HG03139 (cell line): ENCODE data around the gene PTMA.

Source experiments
- ATAC-seq: cut with Tn5 transposase; IDR thresholded peaks from one replicate; pipeline ENCODE4 v1.9.1; 2021; ENCODE audit not compliant: unreplicated experiment

Gene PTMA

GRCh38 chr2:231674587-231675338 lies 33.6 kb upstream of the PTMA start:
- ATAC-seq = no peak

GRCh38 chr2:231676243-231676642 lies 32.1 kb upstream of the PTMA start:
- ATAC-seq = no peak

GRCh38 chr2:231677632-231678104 lies 30.7 kb upstream of the PTMA start:
- ATAC-seq = no peak

GRCh38 chr2:231679908-231680284 lies 28.4 kb upstream of the PTMA start:
- no peak for ATAC-seq

GRCh38 chr2:231680285-231680991 lies 27.9 kb upstream of the PTMA start:
- ATAC-seq = no peak

GRCh38 chr2:231680992-231681852 lies 27.1 kb upstream of the PTMA start:
- ATAC-seq = peak; percentile 53

GRCh38 chr2:231682603-231683291 lies 25.6 kb upstream of the PTMA start:
- ATAC-seq = no peak

GRCh38 chr2:231683292-231684235 lies 24.8 kb upstream of the PTMA start:
- no peak for ATAC-seq

GRCh38 chr2:231684314-231685223 lies 23.8 kb upstream of the PTMA start:
- no peak for ATAC-seq

GRCh38 chr2:231685349-231686191 lies 22.8 kb upstream of the PTMA start:
- ATAC-seq = no peak

GRCh38 chr2:231686192-231687100 lies 21.9 kb upstream of the PTMA start:
- ATAC-seq = no peak

- peak; percentile 79 for ATAC-seq
Observed at GRCh38 chr2:231687133-231687852, 21.0 kb upstream of the PTMA start.

- no peak for ATAC-seq
Observed at GRCh38 chr2:231687961-231688360, 20.4 kb upstream of the PTMA start.

- no peak for ATAC-seq
Observed at GRCh38 chr2:231688719-231689118, 19.6 kb upstream of the PTMA start.

- no peak for ATAC-seq
Observed at GRCh38 chr2:231689124-231689893, 19.0 kb upstream of the PTMA start.
